T-helper 1 cell treated with Interleukin-12 subunit alpha and Interleukin-12 subunit beta and Interleukin-4 antibody, amounts not matched to agents 30 ng/mL and 1 ng/mL, for 36 hours (primary cell): ENCODE data around the gene ANO9. TPM values are rescaled to one million over a fixed set of nuclear protein-coding genes. Genes with fewer than 3 reads are reported as not detected.

Experiments used
- intact Hi-C: fragments of 100-400 bp; cut with micrococcal nuclease; formaldehyde crosslinking; loops from one replicate; pipeline ENCODE4 v1.15.1; 2024
- total RNA-seq: library from RNA; stranded (reverse); gene quantifications from 2 replicates; pipeline ENCODE4 v1.2.3, GENCODE V29; 2022

ANO9 gene
- total RNA-seq, 1 donor from 2014 or later: 77.6 TPM

- intact Hi-C loops: no loop called here
These were observed 68.7 kb downstream of the ANO9 start for GRCh38 chr11:372809-373715.

- intact Hi-C loops: no loop called here
These were observed 69.9 kb downstream of the ANO9 start for GRCh38 chr11:371716-372590.

DNA sequence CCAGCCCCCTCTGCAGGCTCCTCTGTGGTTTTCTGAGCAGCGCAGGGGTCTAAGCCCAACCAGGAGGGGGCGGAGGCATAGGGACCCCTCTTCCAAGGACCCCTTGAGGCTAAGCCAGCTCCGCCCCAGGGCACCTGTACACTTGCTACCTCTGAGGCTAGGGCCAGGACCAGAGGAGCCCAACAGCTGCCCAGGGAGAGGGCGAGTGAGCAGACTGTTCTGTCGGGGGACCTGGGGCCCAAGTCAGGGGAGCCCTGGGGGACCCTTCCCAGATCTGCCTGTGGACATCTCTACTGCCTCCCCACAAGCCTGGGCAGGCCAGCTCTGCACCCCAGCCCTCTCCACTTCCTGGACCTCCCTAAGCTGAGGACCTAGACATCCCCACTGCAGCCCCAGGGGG, 70.8 kb downstream of the ANO9 start:
- intact Hi-C loops: no loop called here

DNA sequence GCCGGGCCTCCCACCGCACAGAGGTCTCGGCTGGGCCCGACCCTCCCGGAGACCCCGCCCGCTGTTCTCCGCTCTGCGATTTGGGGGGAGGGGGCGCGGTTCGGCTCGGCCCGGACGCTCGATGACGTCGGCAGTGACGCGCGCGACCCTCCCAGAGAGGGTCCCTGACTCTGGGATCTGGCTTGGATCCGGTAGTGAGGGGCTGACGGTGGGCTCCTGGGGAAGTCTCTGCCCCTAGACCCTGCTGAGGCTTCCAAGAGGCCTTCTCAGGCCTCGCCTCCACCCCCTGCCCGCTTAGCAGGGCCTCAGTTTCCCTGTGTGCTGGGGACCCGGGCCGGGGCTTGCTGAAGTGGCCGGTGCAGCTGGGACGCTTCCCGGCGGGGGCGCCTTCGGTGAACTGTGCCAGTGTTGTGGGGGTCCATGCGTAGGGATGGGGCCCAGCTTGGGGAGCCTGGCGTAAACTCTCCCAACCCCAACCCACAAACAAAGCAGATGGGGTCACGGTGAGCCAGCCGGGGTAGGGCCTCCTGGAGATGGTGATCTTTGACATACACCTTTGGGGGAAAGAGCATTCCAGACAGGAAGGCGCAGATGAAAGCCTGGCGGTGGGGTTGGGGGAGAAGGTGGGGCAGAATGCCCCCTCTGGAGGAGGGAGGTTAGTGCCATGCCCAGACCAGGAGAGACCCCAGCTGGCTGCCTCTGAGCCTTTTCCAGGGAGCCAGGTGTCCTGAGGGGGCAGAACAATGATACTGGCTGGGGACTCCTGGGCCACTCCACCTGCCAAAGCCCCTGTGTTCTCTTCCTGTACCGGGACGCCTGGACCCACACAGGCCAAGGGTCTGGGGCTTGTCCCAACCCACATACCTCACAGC, 71.5 kb downstream of the ANO9 start:
- intact Hi-C loops: no loop called here

- intact Hi-C loops: no loop called here
These were observed 72.3 kb downstream of the ANO9 start, which contains the start of gene B4GALNT4 for GRCh38 chr11:369336-370018. Gene B4GALNT4, plus strand, starts transcription at chr11:369499. Its CDS starts 305 bp downstream, at chr11:369804.

- intact Hi-C loops: no loop called here
These were observed 73.1 kb downstream of the ANO9 start for GRCh38 chr11:368414-369335.

GRCh38 chr11:367956-368413, 73.8 kb downstream of the ANO9 start:
- intact Hi-C loops: no loop called here

Other genes with a start within 250 kb of the ANO9 start
- not detected in 2 replicates for gene SCGB1C1, start 248.9 kb downstream of the ANO9 start, total RNA-seq
- gene BET1L, start 234.6 kb downstream of the ANO9 start, total RNA-seq: 37.5 and 40.1 TPM in 2 replicates
- gene RIC8A, start 234.3 kb downstream of the ANO9 start, total RNA-seq: 114 and 127 TPM in 2 replicates
- 12.4 and 12.8 TPM in 2 replicates for gene SIRT3, start 205.7 kb downstream of the ANO9 start, total RNA-seq
- 192 and 199 TPM in 2 replicates for gene PSMD13, start 205.0 kb downstream of the ANO9 start, total RNA-seq
- 10.5 and 11.7 TPM in 2 replicates for gene NLRP6, start 163.6 kb downstream of the ANO9 start, total RNA-seq
- 235 and 236 TPM in 2 replicates for gene PGGHG, start 152.9 kb downstream of the ANO9 start, total RNA-seq
- not detected in 2 replicates for gene IFITM5, start 142.5 kb downstream of the ANO9 start, total RNA-seq
- 1,271 and 1,339 TPM in 2 replicates for gene IFITM2, start 134.2 kb downstream of the ANO9 start, total RNA-seq
- gene IFITM1, start 128.0 kb downstream of the ANO9 start, total RNA-seq: 661 and 691 TPM in 2 replicates
- gene IFITM3, start 121.2 kb downstream of the ANO9 start, total RNA-seq: 7.3 and 9.1 TPM in 2 replicates
- 0.91 and 1.9 TPM in 2 replicates for gene B4GALNT4, start 72.5 kb downstream of the ANO9 start, total RNA-seq
- not detected in 2 replicates for gene PKP3, start 47.8 kb downstream of the ANO9 start, total RNA-seq
- 168 and 175 TPM in 2 replicates for gene SIGIRR, start 27.0 kb downstream of the ANO9 start, total RNA-seq
- 24.9 and 30.8 TPM in 2 replicates for gene PTDSS2, start 8.3 kb upstream of the ANO9 start, total RNA-seq
- 89.8 and 97.3 TPM in 2 replicates for gene RNH1, start 65.2 kb upstream of the ANO9 start, total RNA-seq
- 57.0 and 59.3 TPM in 2 replicates for gene HRAS, start 93.6 kb upstream of the ANO9 start, total RNA-seq
- 1.4 and 1.6 TPM in 2 replicates for gene LRRC56, start 95.5 kb upstream of the ANO9 start, total RNA-seq
- 1.1 and 1.7 TPM in 2 replicates for gene LMNTD2, start 118.7 kb upstream of the ANO9 start, total RNA-seq
- gene RASSF7, start 119.0 kb upstream of the ANO9 start, total RNA-seq: 22.4 and 23.8 TPM in 2 replicates
- gene PHRF1, start 134.5 kb upstream of the ANO9 start, total RNA-seq: 51.2 and 51.9 TPM in 2 replicates
- gene IRF7, start 173.9 kb upstream of the ANO9 start, total RNA-seq: 130 and 133 TPM in 2 replicates
- gene CDHR5, start 182.9 kb upstream of the ANO9 start, total RNA-seq: not detected in 2 replicates
- gene SCT, start 185.2 kb upstream of the ANO9 start, total RNA-seq: not detected in 2 replicates
- gene DRD4, start 195.3 kb upstream of the ANO9 start, total RNA-seq: 0.34 and 0.44 TPM in 2 replicates